SH-SY5Y (cell line): ENCODE data around the gene AVPI1.

Experiments used
- GATA2 ChIP-seq: IDR thresholded peaks from 2 replicates; pipeline ENCODE4 v1.6.1; 2011; ENCODE audit warnings: mild to moderate bottlenecking, low read depth, low read length
- GATA3 ChIP-seq: IDR thresholded peaks from 2 replicates; pipeline ENCODE4 v1.6.1; 2011; ENCODE audit warnings: low read depth, mild to moderate bottlenecking, low read length, moderate library complexity

DNA sequence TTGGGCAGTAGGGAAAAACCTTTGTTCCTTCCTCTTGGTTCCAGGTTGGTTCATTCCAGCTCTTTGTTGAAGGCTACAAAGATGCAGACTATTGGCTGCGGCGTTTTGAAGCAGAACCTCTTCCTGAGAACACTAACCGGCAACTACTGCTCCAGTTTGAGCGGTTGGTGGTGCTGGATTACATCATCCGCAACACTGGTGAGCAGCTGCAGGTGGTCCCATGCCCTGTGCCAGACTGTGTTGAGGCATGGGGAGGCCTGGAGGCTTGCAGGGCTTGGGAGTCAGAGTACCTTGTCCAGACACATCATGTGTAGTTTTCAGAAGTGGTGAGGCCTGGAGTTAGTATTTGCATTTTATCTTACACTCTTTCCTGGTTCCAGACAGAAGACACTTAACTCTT lies 30.3 kb downstream of the AVPI1 start:
- TF ChIP-seq GATA2 = no peak
- no peak for TF ChIP-seq GATA3
